Fibroblast of skin of left quadriceps (primary cell): ENCODE results near the gene DEXI.
"Not testable (repeated sequence)": the region's sequence is repeated elsewhere in the genome, so short reads cannot be mapped to it uniquely, and the experiment has no call there.

Source experiments
- DNase-seq, 2 experiments: peaks; one replicate each; pipeline ENCODE4 v3.0.0-alpha.2; 2013; ENCODE audit warnings: low read depth in 2 of 2

Gene DEXI

DNA sequence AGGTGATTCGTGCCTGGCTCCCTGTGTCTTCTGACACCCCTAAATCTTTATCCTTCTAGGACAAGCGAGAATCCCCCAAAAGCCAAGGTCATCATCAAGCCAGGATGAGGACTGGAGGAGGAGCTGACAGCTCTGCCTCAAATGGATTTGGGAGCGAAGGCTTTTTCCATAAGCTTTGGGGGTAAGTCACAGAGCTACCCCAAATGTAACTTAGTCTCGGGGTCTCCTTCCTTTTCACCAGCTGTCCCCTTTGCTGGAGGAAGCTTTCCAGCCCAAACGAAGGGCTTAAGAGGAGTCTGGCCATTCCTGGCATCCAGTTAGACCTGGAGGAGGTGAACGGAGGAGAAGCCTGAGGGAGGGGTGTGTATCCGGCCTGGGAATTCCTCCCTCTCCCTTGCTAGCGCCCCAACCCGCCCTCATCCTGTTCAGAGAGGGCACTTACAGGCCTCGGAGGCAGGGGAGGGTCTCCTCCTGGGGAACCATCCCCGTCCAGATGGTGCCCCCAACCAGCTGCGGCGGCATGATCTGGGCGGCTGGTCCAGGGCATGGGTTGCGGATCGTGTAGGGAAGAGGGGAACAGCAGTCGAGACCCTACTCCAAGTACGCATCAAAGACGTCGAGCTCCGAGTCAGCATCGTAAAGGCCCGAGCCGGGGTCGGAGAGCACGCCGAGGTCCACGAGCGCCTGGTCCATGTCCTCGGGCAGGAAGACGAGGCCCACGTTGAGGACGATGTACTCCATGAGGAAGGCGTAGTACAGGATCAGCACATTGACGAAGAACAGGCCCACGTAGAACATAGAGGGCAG is 938 bp downstream of the DEXI start:
- DNase-seq, result no peak

DNA sequence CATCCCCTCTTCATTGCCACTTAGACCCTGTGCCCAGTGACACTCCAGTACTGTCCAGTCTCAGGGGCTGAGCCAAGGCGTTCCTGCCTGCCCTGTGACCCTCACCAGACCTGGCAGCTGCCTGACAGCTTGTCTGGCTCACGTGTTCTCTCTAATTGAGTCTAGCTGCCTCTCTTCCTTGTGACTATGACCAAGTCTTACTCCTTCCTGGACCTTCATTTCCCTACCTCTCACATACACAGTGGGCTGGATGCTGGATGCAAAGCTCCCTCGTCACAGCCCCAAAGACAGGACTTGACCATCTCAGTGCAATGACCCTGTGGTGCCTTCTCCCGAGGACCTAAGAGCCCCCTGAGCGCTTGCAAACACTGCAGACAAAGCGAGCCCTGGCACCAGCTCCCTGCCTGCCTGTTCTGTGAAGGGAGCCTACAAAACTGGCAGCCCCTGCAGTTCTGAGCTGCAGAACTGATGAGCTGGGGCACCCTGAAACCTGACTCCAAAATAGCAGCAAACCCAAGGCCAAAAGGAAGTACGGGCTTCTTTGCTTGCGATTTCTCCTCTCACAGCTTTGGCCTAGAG is 1.7 kb downstream of the DEXI start:
- DNase-seq, result no peak

- DNase-seq, result no peak
Observed at GRCh38 chr16:10939649-10940234, 2.5 kb downstream of the DEXI start.

- no peak for DNase-seq
Observed at GRCh38 chr16:10938796-10939648, 3.2 kb downstream of the DEXI start.

DNA sequence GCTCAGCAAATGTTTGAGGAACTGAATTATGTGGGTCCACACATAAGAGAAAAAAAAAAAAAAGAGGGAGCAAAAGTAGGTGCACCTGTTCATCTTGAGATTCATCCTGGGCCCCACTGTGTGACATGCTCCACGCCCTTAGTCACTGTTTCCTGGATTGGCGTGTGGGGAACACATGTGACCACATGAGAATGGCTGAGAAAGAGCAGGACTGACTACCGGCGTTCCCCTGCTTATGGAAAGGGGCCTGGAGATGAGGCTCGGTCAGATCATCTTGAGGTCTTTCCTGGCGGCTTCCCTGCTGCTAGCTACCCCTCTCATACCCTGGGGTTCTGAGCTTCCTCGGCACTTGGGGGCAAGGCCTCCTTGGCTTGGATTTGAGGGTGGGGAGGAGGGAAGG is 3.9 kb downstream of the DEXI start:
- DNase-seq, result no peak

- DNase-seq, result no peak
Observed at GRCh38 chr16:10937068-10937859, 5.0 kb downstream of the DEXI start.

DNA sequence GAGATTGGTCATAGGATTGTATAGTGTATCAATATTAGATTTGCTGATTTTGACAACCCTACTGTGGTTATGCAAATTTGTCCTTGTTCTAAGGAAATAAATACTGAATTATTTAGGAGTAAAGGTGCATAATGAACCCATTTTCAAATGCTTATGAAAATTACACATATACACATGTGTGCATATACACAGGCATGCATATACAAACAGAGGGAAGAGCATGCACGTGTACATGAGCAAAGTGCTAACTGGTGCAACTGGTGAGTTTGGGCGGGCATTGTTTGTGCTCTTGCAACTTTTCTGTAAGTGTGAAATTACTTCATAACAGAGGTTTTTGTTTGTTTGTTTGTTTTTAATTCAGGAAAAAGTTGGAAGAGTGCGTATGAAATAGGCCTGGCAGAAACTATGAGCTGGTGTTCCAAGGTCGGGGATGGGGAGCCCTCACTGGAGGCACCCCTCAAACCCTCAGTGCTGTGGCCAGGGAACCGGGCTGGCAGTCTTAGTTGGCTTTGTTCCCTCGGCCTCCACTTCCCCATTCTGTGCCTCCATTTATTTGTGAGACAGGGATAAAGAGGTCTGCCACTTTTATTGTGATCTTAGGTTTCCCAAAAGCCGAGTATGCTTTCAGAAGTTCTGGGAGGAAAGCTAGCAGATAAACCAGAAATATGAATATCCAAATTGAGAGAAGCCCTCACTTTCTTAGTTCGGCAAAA is 5.8 kb downstream of the DEXI start:
- no peak for DNase-seq

DNA sequence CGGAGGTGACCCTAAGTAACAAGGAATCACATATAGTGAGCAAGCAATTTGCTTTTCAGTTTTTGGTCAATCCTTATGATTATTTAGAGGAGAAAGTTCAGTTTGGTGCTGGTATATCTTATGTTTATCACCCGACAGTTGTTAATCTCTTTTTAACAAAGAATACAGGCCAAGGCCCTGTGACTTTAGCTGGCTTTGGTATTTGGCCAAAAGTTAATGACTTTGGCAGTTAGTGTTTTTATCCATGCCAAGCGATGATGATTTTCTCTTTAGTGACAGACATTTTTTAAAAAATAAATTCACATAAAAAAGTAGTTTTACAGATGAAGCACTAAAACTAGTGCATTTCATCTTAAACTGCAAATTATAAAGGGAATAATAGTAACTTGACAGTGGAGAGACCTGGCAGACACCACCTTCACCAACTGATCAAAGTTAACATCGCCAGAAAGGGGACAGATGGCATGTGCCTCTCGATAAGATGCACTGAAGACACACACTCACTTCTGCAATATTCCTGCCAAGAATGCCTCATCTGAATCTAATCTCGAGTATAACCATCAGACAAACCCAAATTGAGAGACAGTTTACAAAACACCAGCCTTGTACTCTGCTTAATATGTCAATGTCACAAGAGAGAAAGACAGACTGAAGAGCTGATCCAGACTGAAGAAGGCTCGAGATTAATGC is 6.9 kb downstream of the DEXI start:
- DNase-seq, result no peak

- no peak for DNase-seq
Observed at GRCh38 chr16:10934325-10935107, 7.8 kb downstream of the DEXI start.

GRCh38 chr16:10933865-10934264 is 8.4 kb downstream of the DEXI start:
- DNase-seq, result no peak

DNA sequence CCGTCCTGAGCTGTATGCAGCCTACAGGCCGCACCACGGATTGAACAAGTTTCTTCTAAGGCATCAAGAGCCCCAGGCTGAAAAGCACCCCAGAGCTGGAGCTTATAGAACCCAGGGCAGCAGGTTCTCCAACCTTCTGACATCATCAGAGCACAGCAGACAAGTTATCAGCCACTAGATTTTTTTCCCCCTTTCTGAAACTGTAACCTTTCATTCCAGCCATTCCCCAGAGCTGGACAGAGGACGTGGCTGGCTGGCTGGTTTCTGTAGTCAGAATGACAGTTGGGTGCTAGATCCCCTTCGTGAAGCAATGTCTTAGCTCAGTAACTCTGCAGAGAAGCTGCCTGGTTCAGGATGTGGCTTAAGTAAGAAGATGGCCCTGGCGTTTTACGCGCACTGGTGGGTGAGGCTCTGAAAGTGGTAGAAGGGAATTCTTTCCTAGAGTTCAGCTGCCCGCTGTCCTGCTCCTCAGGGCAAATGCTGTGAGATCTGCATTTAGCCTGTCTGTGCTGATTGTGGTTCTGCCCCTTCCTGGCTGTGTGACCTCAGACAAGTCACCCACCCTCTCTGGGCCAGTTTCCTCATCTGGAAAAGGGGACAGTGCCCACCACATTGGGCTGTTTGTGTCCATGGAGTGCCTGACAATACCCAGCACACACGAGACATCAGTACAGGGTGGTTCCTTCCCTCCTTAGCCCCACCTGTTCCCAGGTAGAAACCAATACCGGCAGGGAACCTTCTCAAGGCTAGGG is 9.1 kb downstream of the DEXI start:
- DNase-seq, result no peak

DNA sequence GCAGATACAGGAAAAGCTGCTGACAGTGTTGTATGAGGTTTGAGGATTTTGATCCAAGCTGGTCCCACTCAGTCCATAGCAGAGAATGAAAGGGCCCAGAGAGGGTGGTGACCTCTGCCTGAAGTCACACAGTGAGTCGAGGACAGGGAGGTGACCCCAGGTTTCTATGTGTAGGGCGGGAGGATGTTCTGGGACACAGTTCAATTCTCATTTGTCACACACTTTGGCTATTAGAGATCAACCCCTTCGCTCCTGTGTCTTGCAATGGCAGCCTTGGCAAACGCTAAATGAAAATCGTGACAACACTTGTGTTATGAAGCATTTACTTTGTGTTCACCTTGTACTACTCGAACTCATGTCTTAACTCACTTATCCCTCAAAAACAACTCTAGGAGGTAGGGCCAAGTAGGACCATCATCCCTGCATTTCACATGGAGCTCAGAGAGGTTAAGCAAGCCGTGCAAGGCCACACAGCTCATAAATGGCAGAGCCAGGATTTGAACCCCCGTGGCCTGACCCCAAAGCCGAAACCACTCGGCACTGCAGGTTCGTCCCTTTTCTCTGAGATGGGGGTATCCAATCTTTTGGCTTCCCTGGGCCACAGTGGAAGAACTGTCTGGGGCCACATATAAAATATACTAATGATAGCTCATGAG is 10.2 kb downstream of the DEXI start:
- no peak for DNase-seq

GRCh38 chr16:10931134-10931533 is 11.1 kb downstream of the DEXI start:
- no peak for DNase-seq

DNA sequence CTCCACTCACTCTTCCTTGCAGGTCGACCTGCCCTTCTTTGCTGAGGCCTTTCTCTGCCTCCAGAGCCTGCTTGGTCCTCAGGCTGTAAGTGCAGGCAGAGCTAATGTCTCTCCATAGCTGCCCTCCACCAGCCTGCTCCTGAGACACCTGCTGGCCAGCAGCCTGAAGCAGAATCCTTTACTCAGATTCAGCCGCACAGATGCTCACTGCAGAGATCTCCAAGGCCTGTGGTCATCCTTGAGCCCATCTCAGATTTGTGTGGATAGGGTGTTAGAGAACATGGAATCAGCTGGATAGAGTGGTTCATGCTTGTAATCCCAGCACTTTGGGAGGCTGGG is 11.5 kb downstream of the DEXI start:
- no peak for DNase-seq

- DNase-seq, result no peak
Observed at GRCh38 chr16:10929853-10930754, 12.2 kb downstream of the DEXI start.

- not testable (repeated sequence) for DNase-seq
Observed at GRCh38 chr16:10929097-10929496, 13.2 kb downstream of the DEXI start.

- no peak for DNase-seq
Observed at GRCh38 chr16:10927497-10928112, 14.7 kb downstream of the DEXI start.
